ENCODE measurements around the gene SMIM3.
A peak's percentile ranks its signal among the peaks of the same experiment; 100 is the strongest.

SMIM3 gene

DNA sequence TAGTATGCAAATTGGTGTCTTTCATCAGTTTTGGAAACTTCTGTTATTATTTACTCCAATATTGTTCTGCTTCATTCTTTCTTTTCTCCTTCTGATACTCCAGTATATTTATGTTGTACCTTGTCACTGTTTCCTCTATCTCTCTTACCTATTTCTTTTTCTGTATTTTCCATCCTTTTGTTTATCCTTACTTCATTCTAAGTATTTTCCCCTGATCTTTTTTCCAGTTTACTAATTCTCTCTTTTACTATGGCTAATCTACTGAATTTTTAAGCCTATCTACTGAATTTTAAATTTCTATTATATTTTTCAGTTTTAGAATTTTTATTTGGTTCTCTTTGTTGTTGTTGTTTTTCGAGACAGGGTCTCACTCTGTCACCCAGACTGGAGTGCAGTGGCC lies 7.4 kb downstream of the SMIM3 start:
- H3K9me3 Mint-ChIP-seq: peaks cover 31% of the 10 kb centered on the region
- peaks cover 58% of the 10 kb centered on the region for H3K4me1 Mint-ChIP-seq
- no peaks in the 10 kb centered on the region for H3K27me3 Mint-ChIP-seq (ENCODE audit: low read depth, poor library complexity)
- no peak overlapping the region for H3K27ac Mint-ChIP-seq
- DNase-seq: no peak
- TF ChIP-seq, protein P1, sequence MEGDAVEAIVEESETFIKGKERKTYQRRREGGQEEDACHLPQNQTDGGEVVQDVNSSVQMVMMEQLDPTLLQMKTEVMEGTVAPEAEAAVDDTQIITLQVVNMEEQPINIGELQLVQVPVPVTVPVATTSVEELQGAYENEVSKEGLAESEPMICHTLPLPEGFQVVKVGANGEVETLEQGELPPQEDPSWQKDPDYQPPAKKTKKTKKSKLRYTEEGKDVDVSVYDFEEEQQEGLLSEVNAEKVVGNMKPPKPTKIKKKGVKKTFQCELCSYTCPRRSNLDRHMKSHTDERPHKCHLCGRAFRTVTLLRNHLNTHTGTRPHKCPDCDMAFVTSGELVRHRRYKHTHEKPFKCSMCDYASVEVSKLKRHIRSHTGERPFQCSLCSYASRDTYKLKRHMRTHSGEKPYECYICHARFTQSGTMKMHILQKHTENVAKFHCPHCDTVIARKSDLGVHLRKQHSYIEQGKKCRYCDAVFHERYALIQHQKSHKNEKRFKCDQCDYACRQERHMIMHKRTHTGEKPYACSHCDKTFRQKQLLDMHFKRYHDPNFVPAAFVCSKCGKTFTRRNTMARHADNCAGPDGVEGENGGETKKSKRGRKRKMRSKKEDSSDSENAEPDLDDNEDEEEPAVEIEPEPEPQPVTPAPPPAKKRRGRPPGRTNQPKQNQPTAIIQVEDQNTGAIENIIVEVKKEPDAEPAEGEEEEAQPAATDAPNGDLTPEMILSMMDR (IDR thresholded peaks at IDR 0.05): no peak
- H3K36me3 Mint-ChIP-seq (ENCODE audit: low read depth): peaks cover 29% of the 10 kb centered on the region
- H3K4me3 Mint-ChIP-seq: no peak overlapping the region

GRCh38 chr5:150786876-150787275 lies 8.3 kb downstream of the SMIM3 start:
- no peak overlapping the region for H3K4me3 Mint-ChIP-seq
- peaks cover 54% of the 10 kb centered on the region for H3K4me1 Mint-ChIP-seq
- peaks cover 31% of the 10 kb centered on the region for H3K9me3 Mint-ChIP-seq
- TF ChIP-seq, protein P1 (IDR thresholded peaks at IDR 0.05): no peak
- peaks cover 29% of the 10 kb centered on the region for H3K36me3 Mint-ChIP-seq (ENCODE audit: low read depth)
- no peak overlapping the region for H3K27ac Mint-ChIP-seq
- DNase-seq: no peak
- H3K27me3 Mint-ChIP-seq (ENCODE audit: low read depth, poor library complexity): no peaks in the 10 kb centered on the region

- no peak for DNase-seq
- Mint-ChIP-seq H3K9me3 (peaks cover 31% of the 10 kb centered on the region), H3K36me3 (ENCODE audit: low read depth) (peaks cover 29% of the 10 kb centered on the region), H3K4me3 (no peak overlapping the region), H3K4me1 (peaks cover 47% of the 10 kb centered on the region), H3K27ac (no peak overlapping the region), H3K27me3 (ENCODE audit: low read depth, poor library complexity) (no peaks in the 10 kb centered on the region)
- TF ChIP-seq, protein P1 (IDR thresholded peaks at IDR 0.05): no peak
Measured at GRCh38 chr5:150787656-150788055, 9.1 kb downstream of the SMIM3 start.

GRCh38 chr5:150788977-150789376 lies 10.4 kb downstream of the SMIM3 start:
- TF ChIP-seq, protein P1 (IDR thresholded peaks at IDR 0.05): no peak
- H3K36me3 Mint-ChIP-seq (ENCODE audit: low read depth): peaks cover 39% of the 10 kb centered on the region
- H3K9me3 Mint-ChIP-seq: peaks cover 37% of the 10 kb centered on the region
- H3K4me3 Mint-ChIP-seq: no peak overlapping the region
- no peak overlapping the region for H3K27ac Mint-ChIP-seq
- DNase-seq: no peak
- H3K27me3 Mint-ChIP-seq (ENCODE audit: low read depth, poor library complexity): no peaks in the 10 kb centered on the region
- H3K4me1 Mint-ChIP-seq: peaks cover 34% of the 10 kb centered on the region

DNA sequence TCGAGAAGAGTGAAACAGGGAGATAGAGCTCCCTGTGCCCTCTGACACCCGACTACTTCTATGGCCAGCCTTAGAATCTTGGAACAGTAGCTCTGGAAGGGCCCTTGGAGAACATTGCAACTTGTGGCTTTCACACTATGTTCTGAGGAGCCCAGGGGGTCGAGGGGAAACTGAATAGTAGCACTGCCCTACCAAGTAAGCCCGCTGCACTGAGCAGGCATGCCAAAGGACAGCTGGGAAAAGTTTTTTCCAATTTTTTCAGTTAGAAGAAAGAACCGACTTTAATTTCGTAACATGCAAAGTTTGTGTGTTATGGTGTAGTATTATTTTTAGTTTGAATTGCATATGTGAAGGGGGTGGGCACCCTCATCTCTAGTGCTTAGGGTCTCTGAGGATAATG lies 10.9 kb downstream of the SMIM3 start:
- no peak for DNase-seq
- H3K4me1 Mint-ChIP-seq: peaks cover 30% of the 10 kb centered on the region
- no peak overlapping the region for H3K27ac Mint-ChIP-seq
- TF ChIP-seq, protein P1 (IDR thresholded peaks at IDR 0.05): no peak
- H3K4me3 Mint-ChIP-seq: no peak overlapping the region
- H3K9me3 Mint-ChIP-seq: peaks cover 35% of the 10 kb centered on the region
- peaks cover 40% of the 10 kb centered on the region for H3K36me3 Mint-ChIP-seq (ENCODE audit: low read depth)
- H3K27me3 Mint-ChIP-seq (ENCODE audit: low read depth, poor library complexity): no peaks in the 10 kb centered on the region

DNA sequence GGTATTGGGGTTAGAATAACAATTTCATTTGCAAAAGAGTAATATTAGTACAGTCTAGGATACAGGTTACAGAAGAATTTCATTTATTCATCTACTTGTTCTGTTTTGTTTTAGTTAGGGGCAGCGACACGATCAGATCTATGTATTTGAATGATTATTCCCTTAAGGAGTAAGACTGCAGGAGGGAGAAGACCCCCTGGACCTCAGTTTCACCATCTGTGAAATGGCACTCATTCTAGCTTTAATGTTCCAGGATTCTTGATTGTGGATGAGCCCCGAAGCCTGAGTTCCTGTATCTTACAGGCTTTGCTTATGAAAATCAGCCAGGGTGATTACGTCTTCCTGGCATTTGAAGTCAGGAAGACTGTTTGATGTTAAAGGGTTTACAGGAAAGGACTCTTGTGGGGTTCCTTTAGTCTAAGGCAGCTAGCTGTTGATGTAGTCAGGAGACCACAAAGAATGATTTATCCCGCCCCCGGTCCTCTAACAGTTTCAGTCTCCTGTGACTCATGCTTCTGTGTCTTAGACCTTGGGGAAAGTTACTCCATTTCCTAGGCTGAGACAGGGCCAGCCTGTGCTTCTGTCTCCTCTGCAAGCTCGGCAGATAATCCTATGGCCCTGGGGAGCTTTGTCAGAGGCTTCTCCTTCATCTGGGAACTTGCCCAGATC lies 11.5 kb downstream of the SMIM3 start:
- no peak overlapping the region for H3K4me3 Mint-ChIP-seq
- no peak for DNase-seq
- H3K27me3 Mint-ChIP-seq (ENCODE audit: low read depth, poor library complexity): no peaks in the 10 kb centered on the region
- H3K27ac Mint-ChIP-seq: peak overlapping the region; percentile 88
- peaks cover 30% of the 10 kb centered on the region for H3K9me3 Mint-ChIP-seq
- peaks cover 27% of the 10 kb centered on the region for H3K4me1 Mint-ChIP-seq
- TF ChIP-seq, protein P1 (IDR thresholded peaks at IDR 0.05): no peak
- H3K36me3 Mint-ChIP-seq (ENCODE audit: low read depth): peaks cover 36% of the 10 kb centered on the region
